Fibroblast of lung (primary cell): ENCODE results near the gene PRXL2C.

ENCODE experiments used
- CTCF ChIP-seq, 2 donors: IDR thresholded peaks in 1 of 2; conservative IDR thresholded peaks in 1 of 2; 1 replicate in 1 of 2; 2 replicates in 1 of 2; pipeline ENCODE4 v1.5.1; 2011 to 2012; ENCODE audit warnings: low read length in 2 of 2, control low read depth in 1 of 2, inconsistent platforms in 1 of 2, low read depth in 1 of 2, mild to moderate bottlenecking in 1 of 2
- EZH2 ChIP-seq: IDR thresholded peaks from 2 replicates; pipeline ENCODE4 v1.5.1; 2012; ENCODE audit warnings: low read length, control low read depth, mild to moderate bottlenecking; ENCODE audit errors: missing control alignments

DNA sequence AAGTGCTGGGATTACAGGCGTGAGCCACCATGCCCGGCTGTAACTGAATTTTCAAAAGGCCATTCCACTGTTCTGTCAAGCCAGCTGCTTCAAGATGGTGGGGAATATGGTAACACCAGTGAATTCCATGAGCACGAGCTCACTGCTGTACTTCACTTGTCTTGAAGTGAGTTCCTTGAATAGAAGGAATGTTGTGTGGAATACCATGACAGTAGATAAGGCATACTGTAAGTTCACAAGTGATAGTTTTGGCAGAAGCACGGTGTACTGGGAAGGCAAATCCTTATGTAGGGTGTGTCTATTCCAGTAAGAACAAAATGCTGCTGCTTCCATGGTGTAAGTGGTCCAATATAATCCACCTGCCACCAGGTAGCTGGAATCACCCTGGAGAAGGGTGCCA is 6.6 kb upstream of the PRXL2C start:
- TF ChIP-seq CTCF (conservative IDR thresholded peaks at IDR 0.05 in 1 of 2, IDR thresholded peaks at IDR 0.05 in 1 of 2; ENCODE audit: low read depth in 1 of 2, low read length in 2 of 2) (no peak), EZH2 (no peak)
